ENCODE measurements around the gene DNAJC4.

DNAJC4 gene

GRCh38 chr11:64276653-64277431 is 46.5 kb downstream of the DNAJC4 start:
- no peak for DNase-seq (ENCODE audit: low read depth, low spot score)

GRCh38 chr11:64278576-64279190 is 48.3 kb downstream of the DNAJC4 start:
- no peak for DNase-seq (ENCODE audit: low read depth, low spot score)

- DNase-seq (ENCODE audit: low read depth, low spot score), result no peak
These were observed 51.8 kb downstream of the DNAJC4 start for GRCh38 chr11:64281957-64282770.

GRCh38 chr11:64283092-64283491 is 52.7 kb downstream of the DNAJC4 start:
- no peak for DNase-seq (ENCODE audit: low read depth, low spot score)
